ENCODE measurements around the gene TTC12.

DNA sequence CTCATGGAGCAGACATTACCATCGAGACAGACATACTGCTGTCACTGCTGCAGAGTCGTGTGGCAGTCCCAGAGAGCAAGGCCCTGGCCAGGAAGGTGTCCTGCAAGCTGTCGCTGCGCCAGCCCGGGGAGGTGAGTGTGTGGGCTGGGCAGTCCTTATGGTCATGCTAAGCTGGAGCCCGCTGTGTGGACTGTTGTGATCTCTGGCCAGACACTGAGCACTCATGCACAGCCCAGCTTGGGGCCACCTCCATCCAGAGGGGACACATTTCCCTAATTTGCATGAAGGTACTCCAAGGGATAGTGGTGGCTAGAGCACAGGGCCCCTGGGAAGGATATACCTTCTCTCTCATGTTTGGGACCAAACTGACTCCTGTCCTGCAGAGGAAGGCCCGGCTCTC is 82.8 kb downstream of the TTC12 start:
- TF ChIP-seq POLR2A (IDR thresholded peaks at IDR 0.05; ENCODE audit: control extremely low read depth in 1 of 2, low read depth in 2 of 2, low read length in 2 of 2) (no peak), CREB1 (IDR thresholded peaks at IDR 0.05) (no peak), EZH2 (IDR thresholded peaks at IDR 0.05; ENCODE audit: low read depth, low read length, severe bottlenecking) (no peak), CBX5 (IDR thresholded peaks at IDR 0.05; ENCODE audit: low read depth, low read length) (no peak), GABPA (IDR thresholded peaks at IDR 0.05; ENCODE audit: borderline replicate concordance, insufficient read depth, low read length) (no peak), KDM1A (IDR thresholded peaks at IDR 0.05; ENCODE audit: borderline replicate concordance, low read length) (no peak), SUZ12 (IDR thresholded peaks at IDR 0.05; ENCODE audit: low read length) (no peak), EGR1 (IDR thresholded peaks at IDR 0.05; ENCODE audit: borderline replicate concordance, low read depth, low read length) (no peak), BACH1 (IDR thresholded peaks at IDR 0.05; ENCODE audit: low read length) (no peak)
- TF ChIP-seq, protein P1, sequence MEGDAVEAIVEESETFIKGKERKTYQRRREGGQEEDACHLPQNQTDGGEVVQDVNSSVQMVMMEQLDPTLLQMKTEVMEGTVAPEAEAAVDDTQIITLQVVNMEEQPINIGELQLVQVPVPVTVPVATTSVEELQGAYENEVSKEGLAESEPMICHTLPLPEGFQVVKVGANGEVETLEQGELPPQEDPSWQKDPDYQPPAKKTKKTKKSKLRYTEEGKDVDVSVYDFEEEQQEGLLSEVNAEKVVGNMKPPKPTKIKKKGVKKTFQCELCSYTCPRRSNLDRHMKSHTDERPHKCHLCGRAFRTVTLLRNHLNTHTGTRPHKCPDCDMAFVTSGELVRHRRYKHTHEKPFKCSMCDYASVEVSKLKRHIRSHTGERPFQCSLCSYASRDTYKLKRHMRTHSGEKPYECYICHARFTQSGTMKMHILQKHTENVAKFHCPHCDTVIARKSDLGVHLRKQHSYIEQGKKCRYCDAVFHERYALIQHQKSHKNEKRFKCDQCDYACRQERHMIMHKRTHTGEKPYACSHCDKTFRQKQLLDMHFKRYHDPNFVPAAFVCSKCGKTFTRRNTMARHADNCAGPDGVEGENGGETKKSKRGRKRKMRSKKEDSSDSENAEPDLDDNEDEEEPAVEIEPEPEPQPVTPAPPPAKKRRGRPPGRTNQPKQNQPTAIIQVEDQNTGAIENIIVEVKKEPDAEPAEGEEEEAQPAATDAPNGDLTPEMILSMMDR (IDR thresholded peaks at IDR 0.05; ENCODE audit: control extremely low read depth in 1 of 3, insufficient read depth in 1 of 3, low read depth in 1 of 3, low read length in 3 of 3): no peak
